ENCODE results near the gene VARS1. TPM values are rescaled to one million over a fixed set of nuclear protein-coding genes. Genes with fewer than 3 reads are reported as not detected.
"Not testable (repeated sequence)": the region's sequence is repeated elsewhere in the genome, so short reads cannot be mapped to it uniquely, and the experiment has no call there.

VARS1 gene
- polyA plus RNA-seq, 1 donor = 48.6 TPM

DNA sequence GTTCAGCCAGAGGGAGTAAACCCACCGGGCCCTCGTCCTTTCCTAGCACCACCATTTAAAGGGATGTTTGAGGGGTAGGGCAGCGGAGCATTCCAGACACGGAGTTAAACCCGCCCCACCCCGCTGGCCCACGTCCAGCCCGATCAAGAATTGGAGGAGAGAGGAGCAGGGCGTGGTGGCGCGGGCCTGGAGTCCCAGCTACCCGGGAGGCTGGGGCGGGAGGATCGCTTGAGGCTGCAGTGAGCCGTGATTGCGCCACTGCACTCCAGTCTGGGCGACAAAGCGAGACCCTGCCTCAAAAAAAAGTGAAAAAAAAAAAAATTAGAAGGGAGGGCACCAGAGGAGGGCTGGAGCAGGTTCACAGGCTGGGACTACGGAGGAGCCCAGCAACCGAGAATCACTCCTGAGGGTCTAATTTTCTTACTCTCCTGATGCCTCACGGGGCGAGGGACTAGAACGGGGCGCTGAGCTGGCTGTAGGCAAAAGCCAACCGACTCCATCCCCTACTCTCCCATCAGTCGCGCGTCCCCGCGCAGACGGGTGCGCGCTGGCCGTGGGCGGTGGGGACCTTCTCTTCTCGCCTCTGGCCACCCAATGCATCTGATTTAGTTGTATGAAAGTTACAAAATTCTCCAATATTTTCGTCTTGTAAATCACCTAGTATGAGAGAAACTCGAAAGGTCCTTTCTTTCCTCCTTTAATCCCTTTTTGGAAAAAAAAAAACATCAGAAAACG, 25.9 kb upstream of the VARS1 start:
- peak; percentile 73 for DNase-seq

DNA sequence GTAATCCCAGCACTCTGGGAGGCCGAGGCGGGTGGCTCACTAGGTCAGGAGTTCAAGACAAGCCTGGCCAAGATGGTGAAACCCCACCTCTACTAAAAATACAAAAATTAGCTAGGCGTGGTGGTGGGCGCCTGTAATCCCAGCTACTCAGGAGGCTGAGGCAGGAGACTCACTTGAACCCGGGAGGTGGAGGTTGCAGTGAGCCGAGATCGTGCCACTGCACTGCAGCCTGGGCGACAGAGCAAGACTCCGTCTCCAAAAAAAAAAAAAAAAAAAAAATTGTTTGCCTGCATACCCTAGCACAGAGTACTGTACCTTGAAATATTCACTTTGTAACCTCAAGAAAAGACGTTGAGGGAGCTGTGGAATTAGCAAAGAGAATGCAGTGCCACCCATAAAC, 24.8 kb upstream of the VARS1 start:
- DNase-seq = not testable (repeated sequence)

DNA sequence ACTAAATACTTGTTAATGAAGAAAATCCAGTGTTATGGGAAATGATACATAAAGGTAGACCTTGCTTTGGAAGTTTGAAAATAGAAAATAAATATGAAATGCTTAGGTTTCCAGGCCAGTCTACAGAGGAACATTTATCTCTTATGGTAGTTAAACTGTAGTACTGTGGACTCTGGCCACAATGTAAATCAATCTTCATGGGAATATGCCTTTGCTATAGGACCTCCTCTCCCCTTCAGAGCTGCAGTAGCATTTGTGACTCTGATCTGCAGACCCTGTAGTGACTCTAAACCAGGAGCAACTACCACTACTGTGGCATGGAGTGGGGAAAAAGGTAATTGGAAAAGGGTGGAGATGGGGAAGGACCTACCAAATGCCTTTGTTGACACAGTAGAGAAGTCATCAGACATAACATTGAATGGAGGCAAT, 24.3 kb upstream of the VARS1 start:
- DNase-seq = no peak

DNA sequence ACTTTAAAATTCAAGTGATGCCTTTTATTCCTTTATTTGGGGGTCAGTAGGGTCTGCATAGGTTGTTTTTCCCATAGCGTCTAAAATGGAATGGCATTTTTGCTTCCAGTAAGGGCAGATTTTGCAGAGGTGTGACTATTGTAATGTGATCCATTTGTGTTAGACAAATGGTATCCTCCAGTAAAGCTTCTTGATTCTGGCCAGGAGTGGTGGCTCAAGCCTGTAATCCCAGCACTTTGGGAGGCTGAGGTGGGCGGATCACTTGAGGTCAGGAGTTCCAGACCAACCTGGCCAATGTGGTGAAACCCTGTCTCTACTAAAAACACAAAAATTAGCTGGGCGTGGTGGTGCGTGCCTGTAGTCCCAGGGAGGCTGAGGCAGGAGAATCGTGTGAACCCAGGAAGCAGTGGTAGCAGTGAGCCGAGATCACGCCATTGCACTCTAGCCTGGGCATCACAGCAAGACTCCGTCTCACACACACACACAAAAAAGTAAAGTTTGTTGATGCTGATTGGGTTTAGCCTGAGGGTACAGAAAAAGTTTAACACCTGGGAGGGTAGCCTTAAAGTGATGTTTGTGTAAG, 22.5 kb upstream of the VARS1 start:
- not testable (repeated sequence) for DNase-seq

DNA sequence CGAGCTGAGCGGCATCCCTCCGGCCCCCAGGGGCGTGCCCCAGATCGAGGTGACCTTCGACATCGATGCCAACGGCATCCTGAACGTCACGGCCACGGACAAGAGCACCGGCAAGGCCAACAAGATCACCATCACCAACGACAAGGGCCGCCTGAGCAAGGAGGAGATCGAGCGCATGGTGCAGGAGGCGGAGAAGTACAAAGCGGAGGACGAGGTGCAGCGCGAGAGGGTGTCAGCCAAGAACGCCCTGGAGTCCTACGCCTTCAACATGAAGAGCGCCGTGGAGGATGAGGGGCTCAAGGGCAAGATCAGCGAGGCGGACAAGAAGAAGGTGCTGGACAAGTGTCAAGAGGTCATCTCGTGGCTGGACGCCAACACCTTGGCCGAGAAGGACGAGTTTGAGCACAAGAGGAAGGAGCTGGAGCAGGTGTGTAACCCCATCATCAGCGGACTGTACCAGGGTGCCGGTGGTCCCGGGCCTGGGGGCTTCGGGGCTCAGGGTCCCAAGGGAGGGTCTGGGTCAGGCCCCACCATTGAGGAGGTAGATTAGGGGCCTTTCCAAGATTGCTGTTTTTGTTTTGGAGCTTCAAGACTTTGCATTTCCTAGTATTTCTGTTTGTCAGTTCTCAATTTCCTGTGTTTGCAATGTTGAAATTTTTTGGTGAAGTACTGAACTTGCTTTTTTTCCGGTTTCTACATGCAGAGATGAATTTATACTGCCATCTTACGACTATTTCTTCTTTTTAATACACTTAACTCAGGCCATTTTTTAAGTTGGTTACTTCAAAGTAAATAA, 21.8 kb upstream of the VARS1 start:
- not testable (repeated sequence) for DNase-seq

DNA sequence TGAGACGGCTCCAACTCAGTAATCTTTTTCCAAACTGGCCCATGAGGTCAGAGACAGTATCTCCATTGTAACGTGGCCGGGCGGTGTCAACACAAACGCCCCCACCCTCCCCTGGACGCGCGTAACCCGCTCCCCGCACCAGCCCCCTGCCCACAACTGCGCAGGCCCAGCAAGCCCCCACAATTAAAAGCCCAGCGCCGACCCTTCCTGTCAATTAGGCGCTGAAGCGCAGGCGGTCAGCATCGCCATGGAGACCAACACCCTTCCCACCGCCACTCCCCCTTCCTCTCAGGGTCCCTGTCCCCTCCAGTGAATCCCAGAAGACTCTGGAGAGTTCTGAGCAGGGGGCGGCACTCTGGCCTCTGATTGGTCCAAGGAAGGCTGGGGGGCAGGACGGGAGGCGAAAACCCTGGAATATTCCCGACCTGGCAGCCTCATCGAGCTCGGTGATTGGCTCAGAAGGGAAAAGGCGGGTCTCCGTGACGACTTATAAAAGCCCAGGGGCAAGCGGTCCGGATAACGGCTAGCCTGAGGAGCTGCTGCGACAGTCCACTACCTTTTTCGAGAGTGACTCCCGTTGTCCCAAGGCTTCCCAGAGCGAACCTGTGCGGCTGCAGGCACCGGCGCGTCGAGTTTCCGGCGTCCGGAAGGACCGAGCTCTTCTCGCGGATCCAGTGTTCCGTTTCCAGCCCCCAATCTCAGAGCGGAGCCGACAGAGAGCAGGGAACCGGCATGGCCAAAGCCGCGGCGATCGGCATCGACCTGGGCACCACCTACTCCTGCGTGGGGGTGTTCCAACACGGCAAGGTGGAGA, 19.7 kb upstream of the VARS1 start, which contains the start of the genes HSPA1A and HSPA1L:
TSS of gene HSPA1A (plus strand) at position 519 of the 814 bp plus-strand sequence. CDS start at position 733, 214 bp downstream.
TSS of gene HSPA1L (minus strand) at position 259 of the 814 bp plus-strand sequence. CDS start 3,311 bp downstream, outside the sequence.
- DNase-seq = peak; percentile 97

DNA sequence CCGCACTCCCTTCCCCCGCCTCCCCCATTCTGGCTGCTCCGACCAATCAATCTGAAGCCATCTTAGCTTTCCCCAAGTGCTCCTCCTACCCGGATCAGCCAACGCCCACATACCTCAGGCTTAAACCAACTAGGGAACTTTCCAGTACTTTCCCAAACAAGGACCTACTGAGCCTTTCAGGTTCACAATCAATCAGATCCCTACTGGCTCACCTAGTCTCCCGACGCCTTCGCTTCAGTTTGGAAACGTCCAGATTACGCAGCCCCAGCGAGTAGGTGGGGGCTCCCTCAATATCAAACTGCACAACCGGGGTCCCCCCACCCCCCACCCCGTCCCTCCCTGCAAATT, 19.1 kb upstream of the VARS1 start:
- DNase-seq = peak; percentile 98

DNA sequence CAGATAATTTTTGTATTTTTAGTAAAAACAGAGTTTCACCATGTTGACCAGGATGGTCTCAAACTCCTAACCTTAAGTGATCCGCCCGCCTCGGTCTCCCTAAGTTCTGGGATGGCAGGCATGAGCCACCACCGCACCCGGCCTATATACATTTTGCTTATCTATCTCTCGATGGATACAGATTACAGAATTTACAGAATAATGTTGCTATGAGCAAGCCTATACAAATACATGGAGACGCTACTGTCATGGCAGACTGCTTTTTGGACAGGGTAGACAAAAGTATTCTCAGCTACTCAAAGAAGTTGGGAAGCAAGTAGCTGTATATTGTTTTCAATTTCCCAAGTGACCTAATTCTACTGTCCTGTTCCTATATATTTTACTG, 17.9 kb upstream of the VARS1 start:
- no peak for DNase-seq

DNA sequence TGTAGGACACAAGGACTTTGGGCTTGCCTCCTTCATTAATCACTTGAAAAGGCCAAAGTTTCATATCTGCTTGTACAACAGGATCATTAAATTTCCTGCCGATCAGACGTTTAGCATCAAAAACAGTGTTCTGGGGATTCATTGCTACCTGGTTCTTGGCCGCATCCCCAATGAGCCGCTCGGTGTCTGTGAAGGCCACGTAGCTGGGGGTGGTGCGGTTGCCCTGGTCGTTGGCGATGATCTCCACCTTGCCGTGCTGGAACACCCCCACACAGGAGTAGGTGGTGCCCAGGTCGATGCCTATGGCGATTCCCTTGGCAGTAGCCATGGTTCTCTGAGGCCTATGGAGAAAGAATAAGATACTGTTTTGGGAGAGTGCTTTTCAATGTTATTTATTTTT, 16.1 kb upstream of the VARS1 start:
- DNase-seq = no peak

DNA sequence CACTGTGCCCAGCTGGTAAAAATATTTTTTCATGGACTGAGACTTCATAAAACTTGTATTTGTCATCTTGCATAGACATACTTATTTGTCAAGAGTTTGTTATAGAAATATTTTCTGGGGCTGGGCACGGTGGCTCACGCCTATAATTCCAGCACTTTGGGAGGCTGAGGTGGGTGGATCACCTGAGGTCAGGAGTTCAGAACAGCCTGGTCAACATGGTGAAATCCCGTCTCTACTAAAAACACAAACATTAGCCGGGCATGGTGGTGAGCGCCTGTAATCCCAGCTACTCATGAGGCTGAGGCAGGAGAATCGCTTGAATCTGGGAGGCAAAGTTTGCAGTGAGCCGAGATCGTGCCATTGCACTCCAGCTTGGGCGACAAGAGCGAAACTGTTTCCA, 13.0 kb upstream of the VARS1 start:
- not testable (repeated sequence) for DNase-seq

DNA sequence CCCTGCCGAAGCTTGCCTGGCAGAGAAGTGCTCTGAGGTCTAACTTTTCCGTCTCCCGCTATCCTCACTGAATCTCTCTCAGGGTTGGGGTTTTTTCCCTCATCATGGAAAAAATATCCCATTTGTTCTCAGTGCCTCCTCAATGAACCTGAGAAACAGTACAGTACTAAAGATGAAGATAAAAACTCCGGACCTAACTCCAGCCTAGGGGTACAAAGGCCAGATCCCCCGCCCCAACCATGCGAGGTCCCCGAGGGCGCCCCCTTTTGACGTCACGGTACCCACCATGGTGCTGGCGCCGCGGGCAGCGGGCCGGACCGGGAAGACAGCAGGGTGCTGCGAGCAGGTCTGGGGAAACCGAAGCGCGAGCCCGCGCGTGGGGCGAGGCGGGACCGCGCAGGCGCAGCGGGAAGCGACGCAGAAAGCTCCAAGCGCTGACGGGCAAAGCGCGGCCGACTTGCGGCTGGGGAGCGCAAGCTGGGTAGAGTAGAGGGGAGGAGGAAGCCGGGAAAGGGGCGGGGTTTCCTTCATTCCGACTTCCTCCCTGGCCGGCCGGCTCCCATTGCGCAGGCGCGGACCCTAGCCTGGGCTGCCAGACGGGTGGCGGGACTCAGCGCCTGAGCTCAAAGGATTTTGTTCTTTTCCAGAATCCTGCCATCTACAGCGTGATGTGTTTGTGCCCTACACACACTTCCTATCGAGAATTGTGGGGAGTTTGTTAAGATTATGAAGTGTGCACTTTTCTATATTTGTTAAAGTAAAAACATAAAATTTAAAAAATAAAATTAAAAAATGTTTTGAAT, 11.1 kb upstream of the VARS1 start, which contains the start of gene LSM2:
TSS of gene LSM2 (minus strand) at position 497 of the 803 bp plus-strand sequence. CDS start at position 288, 209 bp downstream.
- DNase-seq = peak; percentile 97

DNA sequence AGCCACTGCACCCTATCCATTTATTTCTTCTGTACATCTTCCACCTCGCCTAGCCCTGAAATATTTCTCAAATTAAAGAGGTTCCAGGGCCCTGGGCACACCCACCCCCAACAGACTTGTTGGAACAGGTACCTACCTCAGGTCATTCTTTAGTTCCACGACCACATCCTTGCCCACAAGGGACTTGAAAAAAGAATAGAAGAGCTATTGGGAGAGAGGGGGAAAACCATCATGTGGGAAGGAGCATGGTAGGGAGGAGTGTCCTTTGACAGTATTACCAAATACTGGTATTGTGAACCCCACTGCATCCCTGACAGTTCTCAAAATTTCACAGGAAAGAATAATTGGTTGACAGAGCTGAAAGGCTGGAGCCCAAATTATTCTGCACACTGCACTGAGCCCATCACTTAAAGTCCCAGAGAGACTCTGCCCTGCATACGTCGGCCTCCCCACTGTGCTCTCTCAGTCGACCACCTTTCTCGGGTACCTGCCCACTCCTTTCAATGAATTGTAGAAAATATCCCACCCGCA, 10.5 kb upstream of the VARS1 start:
- DNase-seq = no peak

DNA sequence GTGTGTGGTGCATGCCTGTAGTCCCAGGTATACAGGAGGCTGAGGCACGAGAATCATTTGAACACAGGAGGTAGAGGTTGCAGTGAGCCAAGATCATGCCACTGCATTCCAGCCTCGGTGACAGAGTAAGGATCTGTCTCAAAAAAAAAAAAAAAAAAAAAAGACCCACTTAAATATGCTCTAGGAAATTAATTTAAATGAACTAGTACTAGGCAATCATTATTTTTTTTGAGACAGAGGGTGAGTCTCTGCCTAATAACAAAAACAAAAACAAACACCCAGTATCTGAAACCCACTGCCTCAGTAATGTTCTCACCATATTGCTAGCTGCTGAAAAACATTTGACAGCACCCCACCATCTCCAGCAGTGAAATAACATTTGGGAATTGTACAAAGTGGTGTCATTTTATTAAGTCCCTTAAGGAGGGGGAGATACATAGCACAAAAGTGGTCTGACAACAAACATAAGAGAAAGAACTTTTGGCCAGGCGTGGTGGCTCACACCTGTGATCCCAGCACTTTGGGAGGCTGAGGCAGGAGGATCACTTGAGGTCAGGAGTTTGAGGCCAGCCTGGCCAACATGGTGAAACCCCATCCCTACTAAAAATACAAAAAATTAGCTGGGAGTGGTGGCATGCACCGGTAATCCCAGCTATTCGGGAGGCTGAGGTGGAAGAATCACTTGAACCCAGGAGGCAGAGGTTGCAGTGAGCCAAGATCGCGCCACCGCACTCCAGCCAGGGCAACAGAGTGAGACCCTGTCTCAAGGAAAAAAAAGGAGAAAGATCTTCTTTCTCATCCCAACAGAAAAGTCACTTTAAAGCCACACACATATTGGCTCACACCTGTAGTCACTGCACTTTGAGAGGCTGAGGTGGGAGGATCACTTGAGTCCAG, 5.7 kb upstream of the VARS1 start:
- not testable (repeated sequence) for DNase-seq

DNA sequence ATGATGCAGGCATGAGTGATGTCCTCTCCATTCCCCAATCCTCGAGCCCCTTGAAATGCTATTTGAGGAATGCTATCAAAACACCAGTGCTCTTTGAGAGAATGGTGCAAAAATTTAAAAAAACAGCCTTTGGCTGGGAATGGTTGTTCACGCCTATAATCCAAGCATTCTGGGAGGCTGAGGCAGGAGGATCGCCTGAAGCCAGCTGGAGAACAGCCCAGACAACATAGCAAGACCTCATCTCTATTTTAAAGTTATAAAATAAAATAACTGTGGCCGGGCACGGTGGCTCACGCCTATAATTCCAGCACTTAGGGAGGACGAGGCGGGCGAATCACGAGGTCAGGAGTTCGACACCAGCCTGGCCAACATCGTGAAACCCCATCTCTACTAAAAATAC, 4.2 kb upstream of the VARS1 start:
- peak; percentile 34 for DNase-seq

DNA sequence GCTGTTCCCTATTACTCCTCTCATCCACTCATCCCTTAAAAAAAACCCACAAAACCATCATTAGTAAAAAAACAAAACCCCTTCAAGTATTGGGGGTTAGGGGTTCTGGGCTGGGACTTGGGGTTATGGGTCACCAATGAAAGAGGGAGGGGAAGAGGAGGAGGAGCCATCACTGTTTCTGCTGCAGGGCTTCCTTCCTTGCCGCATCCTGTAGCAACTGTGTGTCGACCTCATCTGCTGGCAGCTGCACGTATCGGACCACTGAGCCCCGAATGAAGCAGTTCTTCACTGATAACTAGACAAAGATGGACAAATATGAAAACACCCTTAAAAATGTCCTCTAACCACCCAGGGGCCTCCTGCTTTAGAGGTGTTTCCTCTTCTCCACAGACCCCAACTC, 2.0 kb upstream of the VARS1 start:
- DNase-seq = no peak

DNA sequence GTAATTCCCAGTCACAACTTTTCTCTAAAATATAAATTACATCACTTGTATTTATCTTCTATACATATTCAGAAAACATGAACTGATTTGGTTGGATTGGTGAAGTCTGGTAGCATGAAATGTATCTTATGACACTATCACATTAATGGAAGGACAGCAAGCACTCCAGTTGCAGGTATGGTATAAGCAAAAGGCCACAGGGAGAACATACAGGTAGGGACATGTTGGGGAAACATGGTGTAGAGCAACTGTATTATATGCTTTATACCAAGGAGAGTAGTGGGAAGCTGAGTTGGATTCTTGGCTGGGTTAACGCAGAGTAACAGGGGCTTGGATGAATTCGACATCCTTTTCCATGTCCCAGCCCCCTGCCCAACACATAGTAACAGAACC, 1.4 kb upstream of the VARS1 start:
- no peak for DNase-seq

DNA sequence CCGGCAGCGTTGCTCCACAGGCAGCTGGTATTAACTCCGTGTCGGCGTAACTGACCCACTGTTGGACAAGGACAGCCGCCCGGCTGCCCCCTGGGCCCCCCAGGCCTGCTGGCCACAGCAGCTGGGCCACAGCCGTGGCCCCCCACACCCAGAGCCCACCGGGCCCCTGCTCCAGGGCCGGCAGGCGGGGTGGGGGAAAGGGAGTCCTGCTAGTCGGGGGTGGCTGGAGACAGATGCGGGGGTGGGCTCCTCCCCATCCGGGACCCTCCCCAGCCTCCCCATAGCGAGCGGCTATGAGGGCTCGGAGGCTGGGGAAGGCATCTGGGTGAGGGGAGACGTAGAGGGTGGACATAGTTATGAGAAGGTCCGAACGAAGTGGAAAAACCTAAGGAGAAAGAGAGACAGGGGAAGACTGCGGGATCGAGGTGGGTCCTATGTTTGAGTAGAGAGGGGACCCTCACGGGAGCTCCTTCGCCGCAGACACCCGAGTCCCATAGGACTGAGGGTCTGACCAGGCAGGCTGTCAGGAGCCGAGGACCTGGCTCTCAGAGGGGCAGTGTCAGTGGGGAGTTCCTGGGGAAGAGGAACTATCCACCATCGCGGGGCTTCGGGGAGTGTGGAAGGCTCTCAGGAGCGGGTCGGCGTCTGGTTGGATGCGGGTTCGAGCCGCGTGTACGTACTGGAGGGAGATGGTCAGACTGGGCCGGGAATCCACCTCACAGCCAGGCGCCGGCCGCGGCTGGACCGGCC, 511 bp downstream of the VARS1 start:
- DNase-seq = no peak

DNA sequence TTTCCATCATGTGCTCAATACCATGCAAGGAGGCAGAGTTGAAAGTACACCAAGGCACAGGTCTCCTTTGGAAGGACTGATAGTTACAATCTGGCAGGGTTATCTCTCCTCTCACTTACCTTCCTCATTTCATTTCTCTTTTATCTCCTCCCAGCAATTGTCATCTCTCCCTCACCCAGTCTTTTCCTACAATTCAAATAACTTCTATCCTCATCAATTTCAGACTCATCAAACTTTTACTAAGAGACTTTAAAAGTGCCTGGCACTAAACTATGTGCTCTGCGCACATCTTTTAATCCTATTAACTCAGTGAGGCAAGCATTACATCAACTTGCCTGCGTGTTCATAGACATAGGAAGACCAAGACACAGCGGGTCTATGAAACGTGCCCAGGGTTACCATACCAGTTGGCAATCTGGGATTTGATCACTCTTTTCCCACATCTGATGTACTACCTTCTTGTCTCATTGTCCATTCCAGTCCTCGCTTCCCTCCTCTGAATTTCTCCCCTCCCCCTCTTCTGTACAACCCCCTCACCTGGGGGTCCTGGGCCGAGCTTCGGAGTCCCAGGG, 1.2 kb downstream of the VARS1 start:
- DNase-seq = no peak

DNA sequence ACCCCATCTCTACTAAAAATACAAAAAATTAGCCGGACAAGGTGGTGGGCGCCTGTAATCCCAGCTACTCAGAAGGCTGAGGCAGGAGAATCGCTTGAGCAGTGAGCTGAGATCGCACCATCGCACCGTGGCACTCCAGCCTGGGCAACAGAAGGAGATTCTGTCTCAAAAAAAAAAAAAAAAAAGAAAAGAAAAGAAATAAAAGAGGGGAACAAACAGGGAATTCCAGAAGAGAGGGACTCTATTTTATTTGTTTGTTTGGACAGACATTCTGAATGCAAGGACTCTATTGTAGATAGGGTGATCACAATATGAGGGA, 1.7 kb downstream of the VARS1 start:
- not testable (repeated sequence) for DNase-seq

Data from hindlimb muscle (tissue), 1 donor.